Transverse colon (tissue), 3 donors: ENCODE measurements around the gene METTL1.

ENCODE experiments used
- POLR2A ChIP-seq: fragments of 450-650 bp; IDR thresholded peaks from one replicate; pipeline ENCODE4 v1.6.1; 2016; ENCODE audit warnings: antibody characterized with exemption, mild to moderate bottlenecking, moderate library complexity
- TF ChIP-seq, protein P1 (sequence below), 5 experiments: fragments of 200-600 bp in 3 of 5; fragments of 450-650 bp in 2 of 5; sonication (generic) in 3 of 5; IDR thresholded peaks; 1 replicate in 2 of 5; 2 replicates in 3 of 5; pipeline ENCODE4 v1.5.1; 2016 to 2017; ENCODE audit warnings: antibody characterized with exemption in 5 of 5, inconsistent platforms in 3 of 5, mild to moderate bottlenecking in 2 of 5, moderate library complexity in 1 of 5

DNA sequence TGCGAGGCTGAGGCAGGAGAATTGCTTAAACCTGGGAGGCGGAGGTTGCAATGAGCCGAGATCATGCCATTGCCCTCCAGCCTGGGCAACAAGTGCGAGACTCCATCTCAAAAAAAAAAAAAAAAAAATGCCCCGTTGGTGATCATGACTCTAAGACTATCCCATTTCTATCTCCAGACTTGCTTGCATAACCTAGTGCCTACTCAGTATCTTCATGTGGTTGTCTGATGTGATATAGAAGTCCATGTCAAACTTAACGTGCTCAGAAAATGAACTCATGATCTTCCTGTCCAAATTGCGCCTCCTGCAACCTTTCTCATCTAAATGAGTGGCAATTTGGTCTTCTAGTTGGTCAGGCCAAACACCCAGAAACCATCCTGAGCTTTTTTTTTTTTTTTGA is 6.0 kb upstream of the METTL1 start:
- TF ChIP-seq, protein P1, sequence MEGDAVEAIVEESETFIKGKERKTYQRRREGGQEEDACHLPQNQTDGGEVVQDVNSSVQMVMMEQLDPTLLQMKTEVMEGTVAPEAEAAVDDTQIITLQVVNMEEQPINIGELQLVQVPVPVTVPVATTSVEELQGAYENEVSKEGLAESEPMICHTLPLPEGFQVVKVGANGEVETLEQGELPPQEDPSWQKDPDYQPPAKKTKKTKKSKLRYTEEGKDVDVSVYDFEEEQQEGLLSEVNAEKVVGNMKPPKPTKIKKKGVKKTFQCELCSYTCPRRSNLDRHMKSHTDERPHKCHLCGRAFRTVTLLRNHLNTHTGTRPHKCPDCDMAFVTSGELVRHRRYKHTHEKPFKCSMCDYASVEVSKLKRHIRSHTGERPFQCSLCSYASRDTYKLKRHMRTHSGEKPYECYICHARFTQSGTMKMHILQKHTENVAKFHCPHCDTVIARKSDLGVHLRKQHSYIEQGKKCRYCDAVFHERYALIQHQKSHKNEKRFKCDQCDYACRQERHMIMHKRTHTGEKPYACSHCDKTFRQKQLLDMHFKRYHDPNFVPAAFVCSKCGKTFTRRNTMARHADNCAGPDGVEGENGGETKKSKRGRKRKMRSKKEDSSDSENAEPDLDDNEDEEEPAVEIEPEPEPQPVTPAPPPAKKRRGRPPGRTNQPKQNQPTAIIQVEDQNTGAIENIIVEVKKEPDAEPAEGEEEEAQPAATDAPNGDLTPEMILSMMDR (IDR thresholded peaks at IDR 0.05) = no peak
- TF ChIP-seq POLR2A = no peak
